D721Med (cell line): ENCODE results near the gene NUDT16.
"Not testable (repeated sequence)": the region's sequence is repeated elsewhere in the genome, so short reads cannot be mapped to it uniquely, and the experiment has no call there.

Experiments
- DNase-seq: peaks from one replicate; pipeline ENCODE4 v3.0.0; 2011; ENCODE audit warnings: low spot score; ENCODE audit not compliant: insufficient read length
- FAIRE-seq: peaks from 2 replicates; lab custom pipeline; 2011; peaks lifted over from hg19 to GRCh38; lab: Jason Lieb, UNC
- TF ChIP-seq, protein P1 (sequence below): IDR thresholded peaks from 2 replicates; pipeline ENCODE4 v1.5.1; 2012; ENCODE audit warnings: mild to moderate bottlenecking, control low read depth; ENCODE audit not compliant: insufficient read depth; ENCODE audit errors: missing control alignments

The NUDT16 gene

DNA sequence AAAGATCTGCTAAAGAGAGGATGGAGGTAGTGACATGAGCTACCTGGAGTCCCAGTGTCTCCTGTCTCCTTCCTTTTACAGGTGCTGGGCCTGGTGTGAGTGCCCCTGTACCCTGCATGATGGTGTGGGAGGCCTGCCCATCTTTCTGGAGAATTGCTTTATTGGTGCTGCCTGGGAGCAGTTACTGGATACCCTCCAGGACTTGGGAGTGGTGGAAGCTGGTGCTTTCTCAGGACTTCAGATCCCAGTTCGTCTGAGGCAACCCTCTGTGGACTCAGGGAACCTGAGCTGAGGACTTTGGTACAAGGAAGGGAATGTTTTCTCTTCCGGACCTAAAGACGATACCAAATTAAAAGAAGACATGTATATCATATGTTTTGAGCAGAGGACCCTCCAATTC is 18.3 kb upstream of the NUDT16 start:
- FAIRE-seq (no peak), DNase-seq (no peak)
- TF ChIP-seq, protein P1, sequence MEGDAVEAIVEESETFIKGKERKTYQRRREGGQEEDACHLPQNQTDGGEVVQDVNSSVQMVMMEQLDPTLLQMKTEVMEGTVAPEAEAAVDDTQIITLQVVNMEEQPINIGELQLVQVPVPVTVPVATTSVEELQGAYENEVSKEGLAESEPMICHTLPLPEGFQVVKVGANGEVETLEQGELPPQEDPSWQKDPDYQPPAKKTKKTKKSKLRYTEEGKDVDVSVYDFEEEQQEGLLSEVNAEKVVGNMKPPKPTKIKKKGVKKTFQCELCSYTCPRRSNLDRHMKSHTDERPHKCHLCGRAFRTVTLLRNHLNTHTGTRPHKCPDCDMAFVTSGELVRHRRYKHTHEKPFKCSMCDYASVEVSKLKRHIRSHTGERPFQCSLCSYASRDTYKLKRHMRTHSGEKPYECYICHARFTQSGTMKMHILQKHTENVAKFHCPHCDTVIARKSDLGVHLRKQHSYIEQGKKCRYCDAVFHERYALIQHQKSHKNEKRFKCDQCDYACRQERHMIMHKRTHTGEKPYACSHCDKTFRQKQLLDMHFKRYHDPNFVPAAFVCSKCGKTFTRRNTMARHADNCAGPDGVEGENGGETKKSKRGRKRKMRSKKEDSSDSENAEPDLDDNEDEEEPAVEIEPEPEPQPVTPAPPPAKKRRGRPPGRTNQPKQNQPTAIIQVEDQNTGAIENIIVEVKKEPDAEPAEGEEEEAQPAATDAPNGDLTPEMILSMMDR: no peak

DNA sequence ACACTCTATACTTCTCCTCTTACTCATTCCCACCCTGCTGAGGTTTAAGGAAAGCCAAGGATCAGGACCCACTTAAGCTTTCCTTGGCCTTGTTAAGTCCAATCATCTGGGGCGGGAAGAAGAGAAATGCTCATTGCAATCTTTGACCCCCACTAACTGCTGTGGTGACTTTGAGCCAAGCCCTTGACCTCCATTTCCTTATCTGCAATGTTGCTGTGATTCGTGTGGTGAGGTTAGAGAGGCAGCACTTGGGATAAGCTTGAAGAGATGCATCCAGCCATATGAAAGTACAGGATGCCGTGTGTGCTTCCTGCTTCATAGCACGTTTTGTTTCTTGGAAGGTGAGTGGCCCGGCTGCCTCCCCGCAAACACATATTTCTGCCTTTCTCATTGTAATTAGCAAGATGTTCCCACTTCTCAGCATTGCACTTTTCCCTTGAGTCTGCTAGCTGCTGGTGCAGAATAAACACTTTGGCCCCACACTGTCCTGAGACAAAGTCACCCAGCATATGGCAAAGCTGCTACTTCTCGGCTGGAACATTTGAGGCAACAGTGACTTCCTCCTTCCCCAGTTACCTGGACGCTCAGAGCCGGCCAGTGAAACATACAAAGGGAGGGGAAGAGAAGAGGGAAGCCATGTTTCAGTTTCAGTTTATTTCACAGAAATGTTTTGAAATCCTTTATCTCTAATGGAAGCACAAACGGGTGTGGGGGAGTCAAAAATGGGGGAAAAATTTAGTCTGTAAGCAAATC is 10.5 kb upstream of the NUDT16 start:
- FAIRE-seq (no peak), DNase-seq (no peak)
- TF ChIP-seq, protein P1: no peak

DNA sequence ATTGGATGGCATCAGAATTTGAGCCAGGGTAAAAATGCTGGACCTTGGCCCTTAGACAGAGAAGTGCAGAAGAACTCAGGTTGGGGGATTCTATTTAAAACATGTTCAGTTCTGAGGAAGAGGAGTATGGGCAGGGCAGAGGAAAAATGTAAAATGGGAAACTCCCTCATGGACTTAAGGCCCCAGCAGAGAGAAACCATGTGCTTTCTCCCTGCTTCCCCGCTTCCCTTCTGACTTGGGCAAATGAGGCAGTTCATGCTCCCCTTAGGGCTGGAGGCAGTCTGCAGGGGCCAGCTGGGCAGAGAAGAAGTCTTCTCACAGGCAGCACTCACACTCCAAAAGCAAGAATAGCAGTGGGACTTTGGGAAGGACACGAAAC is 9.9 kb upstream of the NUDT16 start:
- no peak for FAIRE-seq

DNA sequence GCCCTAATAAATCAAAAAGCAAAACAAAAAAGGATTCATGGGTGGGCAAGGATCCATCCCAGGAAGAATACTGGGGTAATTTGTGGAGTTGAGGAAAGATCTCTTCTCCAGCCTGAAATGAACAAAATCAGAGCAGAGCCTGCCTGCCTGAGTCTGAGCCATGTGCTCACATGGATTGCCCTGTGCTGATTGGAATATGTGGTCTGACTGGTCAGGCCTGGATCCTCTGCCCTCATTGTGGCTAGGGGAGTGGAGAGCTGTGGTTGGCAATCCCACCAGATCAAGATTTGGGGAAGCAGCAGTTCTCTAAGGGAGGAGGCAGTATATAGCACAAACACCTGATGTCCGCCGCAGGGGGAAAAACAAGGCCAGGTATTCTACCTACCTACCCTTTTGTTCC is 6.8 kb upstream of the NUDT16 start:
- no peak for FAIRE-seq
- TF ChIP-seq, protein P1: no peak
- DNase-seq: no peak

More for the DNA sequence above, 9.9 kb upstream of the NUDT16 start:
- DNase-seq: no peak
- TF ChIP-seq, protein P1: no peak

DNA sequence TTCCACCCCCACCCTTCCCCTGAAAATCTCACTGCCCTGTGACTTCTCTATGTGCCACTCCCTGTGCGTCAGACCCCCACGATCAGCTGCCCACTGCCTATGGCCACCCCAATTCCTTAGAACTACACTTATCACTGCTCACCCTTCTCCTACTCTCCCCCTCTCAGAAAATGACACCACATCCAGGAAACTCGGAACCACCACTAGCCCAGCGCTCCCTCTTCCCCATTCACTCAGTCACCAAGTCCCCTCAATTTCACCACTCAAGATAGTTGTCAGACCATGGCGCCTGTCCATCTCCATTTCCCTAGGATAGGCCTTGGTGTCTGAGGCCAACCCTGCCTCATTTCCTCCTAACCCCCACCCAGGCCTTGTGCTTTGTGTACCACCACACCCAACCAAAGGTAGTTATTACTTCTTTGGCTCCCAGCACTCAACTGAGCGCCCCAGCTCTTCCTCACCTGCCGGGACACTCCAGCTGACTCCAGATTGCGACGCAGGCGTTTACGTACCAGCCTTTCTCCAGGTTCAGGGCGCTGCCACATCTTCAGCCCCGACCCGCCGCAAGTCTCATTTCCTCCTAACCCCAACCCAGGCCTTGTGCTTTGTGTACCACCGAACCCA is 641 bp upstream of the NUDT16 start:
- not testable (repeated sequence) for FAIRE-seq, DNase-seq

DNA sequence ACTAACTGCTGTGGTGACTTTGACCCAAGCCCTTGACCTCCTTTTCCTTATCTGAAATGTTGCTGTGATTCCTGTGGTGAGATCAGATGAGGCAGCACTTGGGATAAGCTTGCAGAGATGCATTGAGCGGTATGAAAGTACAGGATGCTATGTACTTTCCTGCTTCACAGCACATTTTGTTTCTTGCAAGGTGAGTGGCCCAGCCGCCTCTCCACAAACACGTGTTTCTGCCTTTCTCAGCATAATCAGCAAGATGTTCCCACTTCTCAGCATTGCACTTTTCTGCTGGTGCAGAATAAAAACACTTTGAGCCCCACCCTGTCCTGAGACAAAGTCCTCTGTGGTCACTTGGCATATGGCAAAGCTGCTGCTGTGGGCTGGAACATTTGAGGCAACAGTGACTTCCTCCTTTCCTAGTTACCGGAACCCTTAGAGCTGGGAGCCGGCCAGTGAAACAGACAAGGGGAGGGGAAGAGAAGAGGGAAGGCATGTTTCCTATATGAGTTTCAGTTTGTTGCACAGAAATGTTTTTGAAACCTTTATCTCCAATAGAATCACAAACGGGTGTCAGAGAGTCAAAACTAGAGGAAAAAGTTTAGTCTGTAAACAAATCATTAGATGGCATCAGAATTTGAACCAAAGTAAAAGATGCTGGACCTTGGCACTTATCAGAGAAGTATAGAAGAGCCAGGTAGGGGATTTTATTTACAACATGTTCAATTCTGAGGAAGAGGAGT is 5.0 kb downstream of the NUDT16 start:
- DNase-seq (no peak), FAIRE-seq (no peak)
- TF ChIP-seq, protein P1: no peak

DNA sequence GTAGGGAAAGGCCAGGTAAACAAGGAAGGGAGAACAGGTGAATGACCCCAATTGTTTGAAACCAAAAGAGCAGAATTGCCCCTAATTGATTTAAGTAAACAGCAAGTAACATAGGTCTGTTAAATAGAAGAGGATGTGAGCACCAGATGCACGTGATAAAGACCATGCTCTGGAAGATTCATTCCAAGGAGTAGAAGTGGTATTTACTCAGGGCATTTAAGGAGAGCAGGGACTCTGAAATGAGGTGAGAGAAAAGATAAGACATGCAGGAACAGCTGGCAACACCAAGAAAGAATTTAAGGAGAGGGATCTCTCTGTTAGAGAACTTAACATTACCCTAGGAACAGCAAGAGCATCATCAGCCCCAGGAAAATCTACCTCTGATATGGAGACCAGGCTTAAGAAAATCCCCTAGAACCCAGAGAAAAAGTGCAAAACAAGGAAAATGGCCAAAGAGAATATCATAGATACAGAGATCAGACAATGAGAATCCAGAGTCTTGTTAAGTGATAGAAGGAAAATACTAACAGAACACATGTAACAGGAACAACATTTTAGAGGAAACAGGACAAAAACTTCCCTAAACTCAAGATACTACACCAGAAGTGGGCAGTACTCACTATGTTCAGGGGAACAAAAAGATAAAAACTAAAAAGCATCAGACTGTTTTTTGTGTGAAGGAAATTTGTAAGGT is 6.4 kb downstream of the NUDT16 start:
- TF ChIP-seq, protein P1: no peak
- FAIRE-seq (no peak), DNase-seq (no peak)
